BJ (cell line): ENCODE results near the gene SLC35F1. TPM values are rescaled to one million over a fixed set of nuclear protein-coding genes. Genes with fewer than 3 reads are reported as not detected.

Source experiments
- CTCF ChIA-PET: fragments of 350-600 bp; formaldehyde crosslinking; extraction: SDS; loops from one replicate; lab custom pipeline; 2021; ENCODE audit warnings: antibody characterized with exemption, inconsistent platforms; lab: Yijun Ruan, JAX
- POLR2A ChIA-PET: fragments of 300-600 bp; sonication (Branson Sonifier 250); formaldehyde crosslinking; extraction: SDS; loops from one replicate; lab custom pipeline; 2021; ENCODE audit warnings: antibody characterized with exemption; lab: Charles Lee
- DNase-seq: peaks from one replicate; pipeline ENCODE4 v3.0.0-alpha.2; 2011; ENCODE audit warnings: low read depth
- H3K27me3 ChIP-seq: 2 replicates; pipeline ENCODE4 v1.6.0; 2011; ENCODE audit warnings: low read length; ENCODE audit not compliant: control insufficient read depth, insufficient read depth
- H3K36me3 ChIP-seq: 2 replicates; pipeline ENCODE4 v1.5.1; 2011; ENCODE audit warnings: low read length; ENCODE audit not compliant: control insufficient read depth, insufficient read depth
- H3K4me3 ChIP-seq: 2 replicates; pipeline ENCODE4 v1.5.1; 2011; ENCODE audit warnings: low read depth, mild to moderate bottlenecking, control low read depth, low read length
- CTCF ChIP-seq: IDR thresholded peaks from 2 replicates; pipeline ENCODE4 v1.5.1; 2011; ENCODE audit warnings: low read depth, mild to moderate bottlenecking, control low read depth, inconsistent platforms, low read length, moderate library complexity; ENCODE audit not compliant: insufficient read depth
- polyA plus RNA-seq: library from polyadenylated mRNA; depleted of rRNA; stranded (reverse); fragments of >200 nt; gene quantifications from 2 replicates; pipeline ENCODE4 v1.2.3, GENCODE V29; 2011

SLC35F1 gene
- polyA plus RNA-seq, 1 experiment = not detected

GRCh38 chr6:118147511-118147910, 240.4 kb downstream of the SLC35F1 start:
- H3K36me3 ChIP-seq = no peaks in the 10 kb centered on the region
- ChIA-PET CTCF (no interaction called here), POLR2A (no interaction called here)
- H3K27me3 ChIP-seq = no peaks in the 10 kb centered on the region
- no peak for TF ChIP-seq CTCF
- H3K4me3 ChIP-seq = no peak overlapping the region
- DNase-seq = no peak

GRCh38 chr6:118148561-118148960, 241.5 kb downstream of the SLC35F1 start:
- Histone ChIP-seq H3K27me3 (no peaks in the 10 kb centered on the region), H3K4me3 (no peak overlapping the region), H3K36me3 (no peaks in the 10 kb centered on the region)
- no peak for DNase-seq
- TF ChIP-seq CTCF = no peak
- CTCF ChIA-PET = no interaction called here
- POLR2A ChIA-PET = no interaction called here

GRCh38 chr6:118152524-118152923, 245.5 kb downstream of the SLC35F1 start:
- no peak for DNase-seq
- TF ChIP-seq CTCF = no peak
- H3K36me3 ChIP-seq = no peaks in the 10 kb centered on the region
- POLR2A ChIA-PET = no interaction called here
- no peaks in the 10 kb centered on the region for H3K27me3 ChIP-seq
- CTCF ChIA-PET = no interaction called here
- no peak overlapping the region for H3K4me3 ChIP-seq

GRCh38 chr6:118161343-118161742, 254.3 kb downstream of the SLC35F1 start:
- TF ChIP-seq CTCF = no peak
- no peaks in the 10 kb centered on the region for H3K27me3 ChIP-seq
- no peak for DNase-seq
- no peak overlapping the region for H3K4me3 ChIP-seq
- ChIA-PET POLR2A (no interaction called here), CTCF (interaction anchor here (0.6 kb wide), 1 partner anchor 265 kb away, joined by 3 read pairs; no protein-coding TSS in a partner anchor)
- H3K36me3 ChIP-seq = no peaks in the 10 kb centered on the region

GRCh38 chr6:118163542-118163941, 256.5 kb downstream of the SLC35F1 start:
- no peak overlapping the region for H3K4me3 ChIP-seq
- ChIA-PET POLR2A (no interaction called here), CTCF (no interaction called here)
- no peaks in the 10 kb centered on the region for H3K36me3 ChIP-seq
- TF ChIP-seq CTCF = no peak
- no peaks in the 10 kb centered on the region for H3K27me3 ChIP-seq
- DNase-seq = no peak
